ENCODE measurements around the gene QSOX2. TPM values are rescaled to one million over a fixed set of nuclear protein-coding genes. Genes with fewer than 3 reads are reported as not detected.

QSOX2 gene
- total RNA-seq, 1 donor from 2014 or later: 14.0 TPM

DNA sequence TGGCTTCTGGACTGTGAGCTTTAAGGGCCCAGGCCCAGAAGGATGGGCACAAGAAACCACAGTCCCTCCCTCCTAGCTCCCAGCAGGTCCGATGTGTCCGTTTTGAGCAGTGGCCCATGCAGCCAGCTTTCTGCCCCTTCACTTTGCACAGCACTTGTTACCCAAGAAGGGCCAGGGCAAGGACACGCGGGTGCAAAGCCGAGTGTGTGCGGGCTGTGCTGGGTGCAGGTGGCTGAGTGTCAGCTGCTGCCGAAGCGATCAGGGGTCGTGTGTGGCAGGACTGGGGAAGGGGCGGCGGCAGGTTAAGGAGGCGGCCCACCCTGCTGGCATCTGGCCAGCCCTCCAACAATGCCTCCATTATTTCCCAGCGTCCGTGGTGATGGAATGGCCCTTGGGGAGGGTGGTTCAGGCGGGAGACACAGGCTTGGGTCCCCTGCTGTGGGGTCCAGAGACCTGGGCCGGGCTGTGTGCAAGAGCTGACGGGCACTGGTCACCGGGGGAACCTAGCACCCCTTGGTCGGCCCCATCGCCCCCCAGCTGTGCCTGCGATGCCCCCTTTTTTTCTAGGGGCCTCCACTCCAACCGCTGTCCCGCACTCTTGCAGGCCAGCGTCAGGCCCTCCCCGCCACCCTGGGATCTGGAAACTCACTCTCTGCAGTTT, 41.3 kb downstream of the QSOX2 start:
- no peak overlapping the region for H3K4me3 Mint-ChIP-seq (ENCODE audit: unreplicated experiment)
- no peaks in the 10 kb centered on the region for H3K4me1 Mint-ChIP-seq (ENCODE audit: unreplicated experiment)
- TF ChIP-seq, protein P1, sequence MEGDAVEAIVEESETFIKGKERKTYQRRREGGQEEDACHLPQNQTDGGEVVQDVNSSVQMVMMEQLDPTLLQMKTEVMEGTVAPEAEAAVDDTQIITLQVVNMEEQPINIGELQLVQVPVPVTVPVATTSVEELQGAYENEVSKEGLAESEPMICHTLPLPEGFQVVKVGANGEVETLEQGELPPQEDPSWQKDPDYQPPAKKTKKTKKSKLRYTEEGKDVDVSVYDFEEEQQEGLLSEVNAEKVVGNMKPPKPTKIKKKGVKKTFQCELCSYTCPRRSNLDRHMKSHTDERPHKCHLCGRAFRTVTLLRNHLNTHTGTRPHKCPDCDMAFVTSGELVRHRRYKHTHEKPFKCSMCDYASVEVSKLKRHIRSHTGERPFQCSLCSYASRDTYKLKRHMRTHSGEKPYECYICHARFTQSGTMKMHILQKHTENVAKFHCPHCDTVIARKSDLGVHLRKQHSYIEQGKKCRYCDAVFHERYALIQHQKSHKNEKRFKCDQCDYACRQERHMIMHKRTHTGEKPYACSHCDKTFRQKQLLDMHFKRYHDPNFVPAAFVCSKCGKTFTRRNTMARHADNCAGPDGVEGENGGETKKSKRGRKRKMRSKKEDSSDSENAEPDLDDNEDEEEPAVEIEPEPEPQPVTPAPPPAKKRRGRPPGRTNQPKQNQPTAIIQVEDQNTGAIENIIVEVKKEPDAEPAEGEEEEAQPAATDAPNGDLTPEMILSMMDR (IDR thresholded peaks at IDR 0.05; ENCODE audit: unreplicated experiment): no peak
- no peak overlapping the region for H3K27ac Mint-ChIP-seq (ENCODE audit: unreplicated experiment)
- DNase-seq (ENCODE audit: low spot score): no peak
- H3K27me3 Mint-ChIP-seq (ENCODE audit: unreplicated experiment): peaks cover 22% of the 10 kb centered on the region
- peaks cover 13% of the 10 kb centered on the region for H3K36me3 Mint-ChIP-seq (ENCODE audit: low read depth, unreplicated experiment)
- H3K9me3 Mint-ChIP-seq (ENCODE audit: unreplicated experiment): no peaks in the 10 kb centered on the region

GRCh38 chr9:136203408-136204144, 42.0 kb downstream of the QSOX2 start:
- H3K4me1 Mint-ChIP-seq (ENCODE audit: unreplicated experiment): no peaks in the 10 kb centered on the region
- H3K9me3 Mint-ChIP-seq (ENCODE audit: unreplicated experiment): no peaks in the 10 kb centered on the region
- DNase-seq (ENCODE audit: low spot score): no peak
- no peak overlapping the region for H3K27ac Mint-ChIP-seq (ENCODE audit: unreplicated experiment)
- H3K27me3 Mint-ChIP-seq (ENCODE audit: unreplicated experiment): peaks cover 19% of the 10 kb centered on the region
- TF ChIP-seq, protein P1 (IDR thresholded peaks at IDR 0.05; ENCODE audit: unreplicated experiment): no peak
- H3K4me3 Mint-ChIP-seq (ENCODE audit: unreplicated experiment): no peak overlapping the region
- peaks cover 13% of the 10 kb centered on the region for H3K36me3 Mint-ChIP-seq (ENCODE audit: low read depth, unreplicated experiment)

GRCh38 chr9:136202454-136203407, 42.9 kb downstream of the QSOX2 start:
- no peak for DNase-seq (ENCODE audit: low spot score)

DNA sequence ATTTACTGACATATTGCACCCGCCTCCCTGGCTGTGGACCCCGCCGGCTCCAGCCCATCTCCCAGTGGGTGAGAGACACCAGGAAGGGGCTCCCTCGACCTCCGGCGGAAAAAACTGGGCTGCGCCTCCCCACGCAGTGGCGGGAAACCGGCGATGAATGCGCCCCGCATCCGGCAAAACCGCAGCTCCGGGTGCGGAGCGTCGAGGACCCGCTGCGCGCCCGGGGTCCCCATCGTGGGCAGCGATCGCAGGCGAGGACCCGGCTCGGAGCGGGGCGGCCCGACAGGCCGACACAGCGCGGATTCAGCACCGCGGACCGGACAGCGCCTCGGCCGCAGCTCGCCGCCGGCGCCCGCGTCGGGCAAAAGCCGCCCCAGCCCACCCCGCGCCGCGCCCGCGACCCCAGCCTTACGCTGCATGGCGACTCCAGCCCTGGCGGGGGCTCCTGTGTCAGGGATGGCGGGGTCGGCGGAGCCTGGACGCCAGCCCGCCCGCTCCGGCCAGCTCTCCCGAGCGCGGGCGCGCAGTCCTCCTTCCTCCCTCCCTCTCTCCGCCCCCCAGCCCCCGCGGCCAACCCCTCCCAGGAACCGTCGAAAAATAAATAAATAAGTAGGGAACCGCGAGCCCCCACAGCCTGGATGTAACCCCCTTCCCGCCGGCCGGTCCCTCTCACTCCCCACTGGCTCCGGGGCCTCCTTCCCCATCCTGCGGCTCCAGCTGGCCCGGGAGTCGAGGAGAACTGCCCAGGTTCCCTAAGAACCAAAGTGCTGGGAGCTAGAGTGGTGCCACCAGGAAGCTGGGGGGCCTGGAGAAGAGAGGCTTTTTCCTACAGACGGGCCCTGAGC, 43.8 kb downstream of the QSOX2 start:
- Mint-ChIP-seq H3K27ac (ENCODE audit: unreplicated experiment) (no peak overlapping the region), H3K9me3 (ENCODE audit: unreplicated experiment) (no peaks in the 10 kb centered on the region), H3K4me3 (ENCODE audit: unreplicated experiment) (no peak overlapping the region), H3K27me3 (ENCODE audit: unreplicated experiment) (peaks cover 17% of the 10 kb centered on the region), H3K36me3 (ENCODE audit: low read depth, unreplicated experiment) (peaks cover 7% of the 10 kb centered on the region), H3K4me1 (ENCODE audit: unreplicated experiment) (no peaks in the 10 kb centered on the region)
- peak; percentile 70 for DNase-seq (ENCODE audit: low spot score)
- TF ChIP-seq, protein P1 (IDR thresholded peaks at IDR 0.05; ENCODE audit: unreplicated experiment): no peak

More at GRCh38 chr9:136202454-136203407, 42.9 kb downstream of the QSOX2 start:
- Mint-ChIP-seq H3K9me3 (ENCODE audit: unreplicated experiment) (no peaks in the 10 kb centered on the region), H3K27me3 (ENCODE audit: unreplicated experiment) (peaks cover 19% of the 10 kb centered on the region), H3K4me1 (ENCODE audit: unreplicated experiment) (no peaks in the 10 kb centered on the region), H3K4me3 (ENCODE audit: unreplicated experiment) (no peak overlapping the region), H3K36me3 (ENCODE audit: low read depth, unreplicated experiment) (peaks cover 13% of the 10 kb centered on the region), H3K27ac (ENCODE audit: unreplicated experiment) (no peak overlapping the region)
- TF ChIP-seq, protein P1 (IDR thresholded peaks at IDR 0.05; ENCODE audit: unreplicated experiment): no peak
